Uterus (tissue), 4 donors: Measurements from ENCODE around the gene IRF4. TPM values are rescaled to one million over a fixed set of nuclear protein-coding genes. Genes with fewer than 3 reads are reported as not detected.

Experiments
- DNase-seq, 2 donors: peaks; one replicate each; pipeline ENCODE4 v3.0.0-alpha.2; 2019 to 2020
- H3K27ac ChIP-seq, 2 donors: fragments of 200-600 bp; sonication (generic); 1 replicate in 1 of 2; 2 replicates in 1 of 2; pipeline ENCODE4 v1.5.1; 2016 to 2018
- H3K27me3 ChIP-seq, 2 donors: fragments of 200-600 bp; sonication (generic); one replicate each; pipeline ENCODE4 v1.5.1; 2018 to 2019; ENCODE audit warnings: control low read depth in 1 of 2
- H3K36me3 ChIP-seq, 2 donors: fragments of 200-600 bp; sonication (generic); one replicate each; pipeline ENCODE4 v1.5.1; 2019; ENCODE audit warnings: control low read depth in 1 of 2
- H3K4me1 ChIP-seq, 2 donors: fragments of 200-600 bp; sonication (generic); one replicate each; pipeline ENCODE4 v1.5.1; 2018 to 2019; ENCODE audit warnings: control low read depth in 1 of 2
- H3K4me3 ChIP-seq, 2 donors: fragments of 200-600 bp; sonication (generic); 1 replicate in 1 of 2; 2 replicates in 1 of 2; pipeline ENCODE4 v1.5.1; 2018 to 2019; ENCODE audit warnings: mild to moderate bottlenecking in 1 of 2
- H3K9me3 ChIP-seq, 2 donors: fragments of 200-600 bp; sonication (generic); one replicate each; pipeline ENCODE4 v1.5.1; 2019; ENCODE audit warnings: control low read depth in 1 of 2
- CTCF ChIP-seq, 4 experiments: fragments of 200-600 bp in 2 of 4; fragments of 450-650 bp in 2 of 4; sonication (generic) in 2 of 4; IDR thresholded peaks; one replicate each; pipeline ENCODE4 v1.5.1; 2016 to 2019; ENCODE audit warnings: antibody characterized with exemption in 4 of 4, mild to moderate bottlenecking in 2 of 4, moderate library complexity in 1 of 4
- POLR2A ChIP-seq, 2 donors: fragments of 450-650 bp; IDR thresholded peaks; one replicate each; pipeline ENCODE4 v1.6.1; 2016; ENCODE audit warnings: antibody characterized with exemption in 2 of 2, mild to moderate bottlenecking in 1 of 2, moderate library complexity in 1 of 2
- intact Hi-C: fragments of 100-400 bp; cut with DNase I; formaldehyde crosslinking; loops from one replicate; pipeline ENCODE4 v1.15.1; 2023; ENCODE audit warnings: low total_unique reads
- total RNA-seq, 4 donors: library from RNA; depleted of rRNA in 3 of 4; stranded (reverse); fragments of >200 nt in 3 of 4; gene quantifications; one replicate each; pipeline versions ENCODE4 v1.1.0 to v1.2.4, GENCODE V29; 2014 to 2023
- donor health status: DM: yes; HTN: yes; CAD: no.

IRF4 gene
- total RNA-seq, 4 donors from 2014 or later = 0.55 to 2.0 TPM; not detected in 2

GRCh38 chr6:451336-451735 lies 59.8 kb downstream of the IRF4 start:
- TF ChIP-seq POLR2A (IDR thresholded peaks at IDR 0.05) (no peak), CTCF (IDR thresholded peaks at IDR 0.05) (no peak)
- Histone ChIP-seq H3K36me3 (no peaks in the 10 kb centered on the region), H3K27ac (no peak overlapping the region), H3K9me3 (no peaks in the 10 kb centered on the region), H3K4me3 (no peak overlapping the region), H3K27me3 (no peaks in the 10 kb centered on the region), H3K4me1 (no peaks in the 10 kb centered on the region)
- no peak for DNase-seq
- intact Hi-C loops = no loop called here

- Histone ChIP-seq H3K9me3 (no peaks in the 10 kb centered on the region), H3K27me3 (no peaks in the 10 kb centered on the region), H3K27ac (no peak overlapping the region), H3K36me3 (no peaks in the 10 kb centered on the region), H3K4me3 (no peak overlapping the region), H3K4me1 (no peaks in the 10 kb centered on the region)
- DNase-seq = no peak
- TF ChIP-seq POLR2A (IDR thresholded peaks at IDR 0.05) (no peak), CTCF (IDR thresholded peaks at IDR 0.05) (no peak)
- intact Hi-C loops = no loop called here
These were observed 60.3 kb downstream of the IRF4 start for GRCh38 chr6:451847-452246.

GRCh38 chr6:452301-453067 lies 60.9 kb downstream of the IRF4 start:
- Histone ChIP-seq H3K4me3 (no peak overlapping the region), H3K9me3 (no peaks in the 10 kb centered on the region), H3K36me3 (no peaks in the 10 kb centered on the region), H3K27me3 (no peaks in the 10 kb centered on the region), H3K27ac (no peak overlapping the region), H3K4me1 (no peaks in the 10 kb centered on the region)
- TF ChIP-seq CTCF (IDR thresholded peaks at IDR 0.05) (no peak), POLR2A (IDR thresholded peaks at IDR 0.05) (no peak)
- intact Hi-C loops = no loop called here
- DNase-seq = no peak

GRCh38 chr6:453152-453551 lies 61.6 kb downstream of the IRF4 start:
- DNase-seq = no peak
- no peaks in the 10 kb centered on the region for H3K36me3 ChIP-seq
- no peak overlapping the region for H3K4me3 ChIP-seq
- no peaks in the 10 kb centered on the region for H3K9me3 ChIP-seq
- H3K27ac ChIP-seq = no peak overlapping the region
- H3K4me1 ChIP-seq = no peaks in the 10 kb centered on the region
- TF ChIP-seq CTCF (IDR thresholded peaks at IDR 0.05) (no peak), POLR2A (IDR thresholded peaks at IDR 0.05) (no peak)
- intact Hi-C loops = no loop called here
- no peaks in the 10 kb centered on the region for H3K27me3 ChIP-seq

- no peak for DNase-seq
- Histone ChIP-seq H3K4me1 (no peaks in the 10 kb centered on the region), H3K27me3 (no peaks in the 10 kb centered on the region), H3K4me3 (no peak overlapping the region), H3K36me3 (no peaks in the 10 kb centered on the region), H3K9me3 (no peaks in the 10 kb centered on the region), H3K27ac (no peak overlapping the region)
- TF ChIP-seq CTCF (IDR thresholded peaks at IDR 0.05) (no peak), POLR2A (IDR thresholded peaks at IDR 0.05) (no peak)
- intact Hi-C loops = no loop called here
These were observed 62.8 kb downstream of the IRF4 start for GRCh38 chr6:454148-454991.
